ENCODE data around the gene GPR62.

DNA sequence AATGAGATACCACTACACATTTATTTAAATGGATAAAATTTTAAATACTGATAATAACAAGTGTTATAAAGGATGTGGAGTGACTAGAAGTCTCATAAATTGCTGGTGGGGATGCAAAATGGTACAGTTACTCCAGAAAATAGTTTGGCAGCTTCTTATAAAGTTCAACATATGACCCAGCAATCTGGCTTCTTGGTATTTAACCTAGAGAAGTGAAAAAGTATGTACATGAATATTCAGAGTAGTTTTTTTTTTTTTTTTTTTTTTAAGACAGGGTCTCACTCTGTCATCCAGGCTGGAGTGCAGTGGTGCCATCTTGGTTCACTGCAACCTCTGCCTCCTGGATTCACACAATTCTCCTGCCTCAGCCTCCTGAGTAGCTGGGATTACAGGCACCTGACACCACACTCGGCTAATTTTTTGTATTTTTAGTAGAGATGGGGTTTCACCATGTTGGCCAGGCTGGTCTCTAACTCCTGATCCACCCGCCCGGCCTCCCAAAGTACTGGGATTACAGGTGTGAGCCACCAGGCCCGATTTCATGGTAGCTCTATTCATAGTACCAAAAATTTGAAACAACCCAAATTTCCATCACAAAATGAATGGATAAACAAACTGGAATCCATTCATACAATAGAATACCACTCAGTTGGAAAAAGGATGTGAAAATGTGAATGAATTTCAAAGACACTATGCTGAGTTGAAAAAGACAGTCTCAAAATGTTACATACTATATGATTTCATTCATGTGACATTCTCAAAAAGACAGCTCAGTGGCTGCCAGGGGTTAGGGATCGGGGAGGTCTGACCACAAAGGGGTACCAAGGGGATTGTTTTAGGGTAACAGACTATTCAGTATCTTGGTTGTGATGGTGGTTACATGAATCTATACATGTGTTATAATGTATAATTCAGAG is 27.9 kb upstream of the GPR62 start:
- TF ChIP-seq POLR2A (IDR thresholded peaks at IDR 0.05; ENCODE audit: low read depth, low read length): no peak
- TF ChIP-seq POLR2AphosphoS5 (IDR thresholded peaks at IDR 0.05; ENCODE audit: low read depth, low read length): no peak
- TF ChIP-seq TAF1 (IDR thresholded peaks at IDR 0.05; ENCODE audit: borderline replicate concordance, low read depth, low read length): no peak
